Measurements from ENCODE around the gene PRKCE.
"Not testable (repeated sequence)": the region's sequence is repeated elsewhere in the genome, so short reads cannot be mapped to it uniquely, and the experiment has no call there.

The PRKCE gene

GRCh38 chr2:45845566-45845965, 194.1 kb downstream of the PRKCE start:
- no peak overlapping the region for H3K27ac ChIP-seq
- DNase-seq (ENCODE audit: low read depth, low spot score), result no peak

- peak; percentile 45 for DNase-seq (ENCODE audit: low read depth, low spot score)
- peak overlapping the region; percentile 69 for H3K27ac ChIP-seq
Observed at GRCh38 chr2:45849491-45850283, 198.2 kb downstream of the PRKCE start.

GRCh38 chr2:45850558-45850957, 199.1 kb downstream of the PRKCE start:
- DNase-seq (ENCODE audit: low read depth, low spot score), result no peak
- H3K27ac ChIP-seq, result peak overlapping the region; percentile 69

GRCh38 chr2:45851111-45851510, 199.6 kb downstream of the PRKCE start:
- no peak overlapping the region for H3K27ac ChIP-seq
- DNase-seq (ENCODE audit: low read depth, low spot score), result no peak

GRCh38 chr2:45851576-45852304, 200.3 kb downstream of the PRKCE start:
- DNase-seq (ENCODE audit: low read depth, low spot score), result peak; percentile 69

GRCh38 chr2:45852450-45853150, 201.1 kb downstream of the PRKCE start:
- no peak for DNase-seq (ENCODE audit: low read depth, low spot score)
- H3K27ac ChIP-seq, result no peak overlapping the region

More at GRCh38 chr2:45851576-45852304, 200.3 kb downstream of the PRKCE start:
- no peak overlapping the region for H3K27ac ChIP-seq

- no peak overlapping the region for H3K27ac ChIP-seq
- DNase-seq (ENCODE audit: low read depth, low spot score), result no peak
Observed at GRCh38 chr2:45855374-45855773, 203.9 kb downstream of the PRKCE start.

- no peak for DNase-seq (ENCODE audit: low read depth, low spot score)
- H3K27ac ChIP-seq, result no peak overlapping the region
Observed at GRCh38 chr2:45856391-45857274, 205.2 kb downstream of the PRKCE start.

GRCh38 chr2:45857275-45857609, 205.8 kb downstream of the PRKCE start:
- DNase-seq (ENCODE audit: low read depth, low spot score), result no peak
- no peak overlapping the region for H3K27ac ChIP-seq

- no peak for DNase-seq (ENCODE audit: low read depth, low spot score)
Observed at GRCh38 chr2:45857867-45858520, 206.5 kb downstream of the PRKCE start.

GRCh38 chr2:45858872-45859271, 207.4 kb downstream of the PRKCE start:
- DNase-seq (ENCODE audit: low read depth, low spot score); H3K27ac ChIP-seq: not testable (repeated sequence)

More at GRCh38 chr2:45857867-45858520, 206.5 kb downstream of the PRKCE start:
- H3K27ac ChIP-seq, result no peak overlapping the region

- no peak for DNase-seq (ENCODE audit: low read depth, low spot score)
- H3K27ac ChIP-seq, result no peak overlapping the region
Observed at GRCh38 chr2:45859682-45860081, 208.2 kb downstream of the PRKCE start.

- no peak for DNase-seq (ENCODE audit: low read depth, low spot score)
- H3K27ac ChIP-seq, result no peak overlapping the region
Observed at GRCh38 chr2:45860136-45861121, 209.0 kb downstream of the PRKCE start.

GRCh38 chr2:45862843-45863242, 211.4 kb downstream of the PRKCE start:
- DNase-seq (ENCODE audit: low read depth, low spot score), result no peak
- H3K27ac ChIP-seq, result no peak overlapping the region

GRCh38 chr2:45864121-45864520, 212.6 kb downstream of the PRKCE start:
- DNase-seq (ENCODE audit: low read depth, low spot score), result no peak
- no peak overlapping the region for H3K27ac ChIP-seq

GRCh38 chr2:45867349-45867748, 215.9 kb downstream of the PRKCE start:
- DNase-seq (ENCODE audit: low read depth, low spot score), result no peak
- H3K27ac ChIP-seq, result no peak overlapping the region

- no peak for DNase-seq (ENCODE audit: low read depth, low spot score)
- no peak overlapping the region for H3K27ac ChIP-seq
Observed at GRCh38 chr2:45867800-45868199, 216.3 kb downstream of the PRKCE start.

GRCh38 chr2:45869165-45869501, 217.7 kb downstream of the PRKCE start:
- DNase-seq (ENCODE audit: low read depth, low spot score), result no peak
- no peak overlapping the region for H3K27ac ChIP-seq

- H3K27ac ChIP-seq, result no peak overlapping the region
- DNase-seq (ENCODE audit: low read depth, low spot score), result no peak
Observed at GRCh38 chr2:45871025-45871424, 219.6 kb downstream of the PRKCE start.
